Sciatic nerve (tissue), 2 donors: ENCODE data around the gene TIGIT. TPM values are rescaled to one million over a fixed set of nuclear protein-coding genes. Genes with fewer than 3 reads are reported as not detected.

ENCODE experiments used
- ATAC-seq: fragments of 200-7000 bp; cut with Tn5 transposase; one replicate; pipeline ENCODE4 v1.9.1; 2020; ENCODE audit warnings: mild to moderate bottlenecking, moderate library complexity
- DNase-seq: peaks from one replicate; pipeline ENCODE4 v3.0.0-alpha.2; 2020; ENCODE audit warnings: low spot score
- intact Hi-C: fragments of 100-400 bp; cut with DNase I; formaldehyde crosslinking; loops from one replicate; pipeline ENCODE4 v1.14.2; 2022
- total RNA-seq: library from RNA; stranded (reverse); fragmentation: NEBNext Ultra II Directional; extraction: Animal tissue kit (Norgen Biotek cat#: 25700); gene quantifications from one replicate; pipeline ENCODE4 v1.2.1, GENCODE V29; 2021
- donor health status: DM: no; HTN: no; CAD: no.
- donor health status: DM: no; HTN: no; CAD: no.

TIGIT gene
- total RNA-seq, 1 donor from 2014 or later, result 1.1 TPM

GRCh38 chr3:114307832-114308231 lies 14.0 kb downstream of the TIGIT start:
- intact Hi-C loops, result no loop called here
- ATAC-seq (no peak), DNase-seq (no peak)

GRCh38 chr3:114308377-114308776 lies 14.5 kb downstream of the TIGIT start:
- ATAC-seq, result no peak
- DNase-seq, result no peak
- intact Hi-C loops, result no loop called here

GRCh38 chr3:114308830-114309229 lies 15.0 kb downstream of the TIGIT start:
- ATAC-seq (no peak), DNase-seq (no peak)
- intact Hi-C loops, result no loop called here

GRCh38 chr3:114310695-114311094 lies 16.9 kb downstream of the TIGIT start:
- intact Hi-C loops, result no loop called here
- DNase-seq (no peak), ATAC-seq (no peak)

GRCh38 chr3:114313426-114313825 lies 19.6 kb downstream of the TIGIT start:
- DNase-seq, result no peak
- intact Hi-C loops, result no loop called here
- no peak for ATAC-seq

- ATAC-seq (no peak), DNase-seq (no peak)
- intact Hi-C loops, result no loop called here
Measured at GRCh38 chr3:114314282-114314681, 20.5 kb downstream of the TIGIT start.

- ATAC-seq (no peak), DNase-seq (no peak)
- intact Hi-C loops, result no loop called here
Measured at GRCh38 chr3:114318295-114318694, 24.5 kb downstream of the TIGIT start.

- intact Hi-C loops, result no loop called here
- DNase-seq (no peak), ATAC-seq (no peak)
Measured at GRCh38 chr3:114319453-114319852, 25.6 kb downstream of the TIGIT start.

GRCh38 chr3:114320246-114320645 lies 26.4 kb downstream of the TIGIT start:
- no peak for ATAC-seq
- intact Hi-C loops, result loop anchor here (2.0 kb wide), 1 partner anchor 29 kb away; no protein-coding TSS in a partner anchor
- no peak for DNase-seq

- ATAC-seq (no peak), DNase-seq (no peak)
- intact Hi-C loops, result no loop called here
Measured at GRCh38 chr3:114323546-114324254, 29.9 kb downstream of the TIGIT start.

GRCh38 chr3:114327665-114328064 lies 33.8 kb downstream of the TIGIT start:
- no peak for ATAC-seq
- no peak for DNase-seq
- intact Hi-C loops, result no loop called here

- DNase-seq (no peak), ATAC-seq (no peak)
- intact Hi-C loops, result no loop called here
Measured at GRCh38 chr3:114328345-114328744, 34.5 kb downstream of the TIGIT start.

- intact Hi-C loops, result no loop called here
- DNase-seq, result no peak
Measured at GRCh38 chr3:114329823-114330222, 36.0 kb downstream of the TIGIT start.

GRCh38 chr3:114331007-114331406 lies 37.2 kb downstream of the TIGIT start:
- intact Hi-C loops, result no loop called here
- no peak for ATAC-seq

More at GRCh38 chr3:114329823-114330222, 36.0 kb downstream of the TIGIT start:
- ATAC-seq, result no peak

GRCh38 chr3:114331710-114332109 lies 37.9 kb downstream of the TIGIT start:
- DNase-seq, result no peak
- intact Hi-C loops, result no loop called here
- no peak for ATAC-seq

More at GRCh38 chr3:114331007-114331406, 37.2 kb downstream of the TIGIT start:
- DNase-seq, result no peak

- intact Hi-C loops, result no loop called here
- no peak for ATAC-seq
- DNase-seq, result no peak
Measured at GRCh38 chr3:114332342-114333179, 38.7 kb downstream of the TIGIT start.

- intact Hi-C loops, result no loop called here
- DNase-seq (no peak), ATAC-seq (no peak)
Measured at GRCh38 chr3:114333180-114333922, 39.5 kb downstream of the TIGIT start.

- intact Hi-C loops, result no loop called here
- no peak for DNase-seq
- ATAC-seq, result no peak
Measured at GRCh38 chr3:114333923-114334240, 40.1 kb downstream of the TIGIT start.

GRCh38 chr3:114336122-114336697 lies 42.4 kb downstream of the TIGIT start:
- intact Hi-C loops, result no loop called here

More at GRCh38 chr3:114336122-114336697, 42.4 kb downstream of the TIGIT start:
- DNase-seq, result no peak
- ATAC-seq, result no peak
